ENCODE data around the gene GLI2. TPM values are rescaled to one million over a fixed set of nuclear protein-coding genes. Genes with fewer than 3 reads are reported as not detected.

The GLI2 gene
- total RNA-seq, 1 donor from 2014 or later: 16.2 TPM

DNA sequence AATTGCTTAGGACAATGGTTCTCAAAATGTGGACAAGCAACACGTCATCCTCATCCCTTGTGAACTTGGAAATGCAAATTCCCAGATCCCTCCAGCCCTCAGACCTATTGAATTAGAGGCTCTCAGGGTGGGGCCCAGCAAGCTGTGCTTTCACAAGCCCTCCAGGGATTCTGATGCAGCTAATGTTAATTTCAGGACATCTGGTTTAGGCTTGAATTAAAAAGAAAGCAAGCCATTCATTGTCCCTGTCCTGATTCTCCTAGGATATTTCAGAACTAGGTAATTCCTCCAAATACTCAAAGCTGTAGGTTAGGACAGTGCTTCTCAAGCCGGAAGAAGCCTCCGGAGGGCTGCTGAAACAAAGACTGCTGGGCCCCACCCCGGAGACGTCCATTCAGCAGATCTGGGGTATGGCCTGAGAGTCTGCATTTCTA is 26.0 kb upstream of the GLI2 start:
- H3K27me3 ChIP-seq: no peaks in the 10 kb centered on the region
- no peak for DNase-seq (ENCODE audit: extremely low spot score in 2 of 2)
- intact Hi-C loops (cut with DNase I): no loop called here

DNA sequence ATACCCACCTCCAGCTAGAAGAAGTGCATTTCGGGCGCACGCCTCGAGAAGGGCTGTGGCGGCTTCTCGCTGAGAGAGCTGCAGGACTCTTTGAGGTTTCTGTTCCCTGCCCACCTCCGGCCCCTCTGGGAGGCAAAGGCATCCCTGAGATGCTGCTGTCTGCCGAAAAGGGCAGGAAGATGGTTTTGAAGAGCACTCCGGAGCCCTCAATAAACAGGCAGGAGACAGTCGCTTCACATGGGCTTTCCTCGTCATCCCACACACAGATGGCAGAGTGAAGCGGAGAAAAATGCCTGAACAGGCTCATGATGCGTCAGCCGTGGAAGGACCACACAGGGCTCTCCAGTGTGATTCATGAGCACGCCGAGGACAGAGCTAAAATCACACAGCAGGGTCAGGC is 25.4 kb upstream of the GLI2 start:
- TF ChIP-seq POLR2A (IDR thresholded peaks at IDR 0.05): no peak
- TF ChIP-seq, protein P1, sequence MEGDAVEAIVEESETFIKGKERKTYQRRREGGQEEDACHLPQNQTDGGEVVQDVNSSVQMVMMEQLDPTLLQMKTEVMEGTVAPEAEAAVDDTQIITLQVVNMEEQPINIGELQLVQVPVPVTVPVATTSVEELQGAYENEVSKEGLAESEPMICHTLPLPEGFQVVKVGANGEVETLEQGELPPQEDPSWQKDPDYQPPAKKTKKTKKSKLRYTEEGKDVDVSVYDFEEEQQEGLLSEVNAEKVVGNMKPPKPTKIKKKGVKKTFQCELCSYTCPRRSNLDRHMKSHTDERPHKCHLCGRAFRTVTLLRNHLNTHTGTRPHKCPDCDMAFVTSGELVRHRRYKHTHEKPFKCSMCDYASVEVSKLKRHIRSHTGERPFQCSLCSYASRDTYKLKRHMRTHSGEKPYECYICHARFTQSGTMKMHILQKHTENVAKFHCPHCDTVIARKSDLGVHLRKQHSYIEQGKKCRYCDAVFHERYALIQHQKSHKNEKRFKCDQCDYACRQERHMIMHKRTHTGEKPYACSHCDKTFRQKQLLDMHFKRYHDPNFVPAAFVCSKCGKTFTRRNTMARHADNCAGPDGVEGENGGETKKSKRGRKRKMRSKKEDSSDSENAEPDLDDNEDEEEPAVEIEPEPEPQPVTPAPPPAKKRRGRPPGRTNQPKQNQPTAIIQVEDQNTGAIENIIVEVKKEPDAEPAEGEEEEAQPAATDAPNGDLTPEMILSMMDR (IDR thresholded peaks at IDR 0.05): no peak
- no peak for TF ChIP-seq POLR2AphosphoS5 (IDR thresholded peaks at IDR 0.05; ENCODE audit: insufficient read depth in 1 of 2, low read depth in 1 of 2)
- no peaks in the 10 kb centered on the region for H3K27me3 ChIP-seq
- no peaks in the 10 kb centered on the region for H3K9me3 ChIP-seq
- H3K27ac ChIP-seq: no peak overlapping the region
- intact Hi-C loops (cut with DNase I): no loop called here
- DNase-seq (ENCODE audit: extremely low spot score in 2 of 2): no peak
- no peaks in the 10 kb centered on the region for H3K36me3 ChIP-seq
- no peak overlapping the region for H3K4me3 ChIP-seq
- no peaks in the 10 kb centered on the region for H3K4me1 ChIP-seq

More for the DNA sequence above, 26.0 kb upstream of the GLI2 start:
- Histone ChIP-seq H3K4me1 (no peaks in the 10 kb centered on the region), H3K27ac (no peak overlapping the region), H3K9me3 (no peaks in the 10 kb centered on the region), H3K4me3 (no peak overlapping the region), H3K36me3 (no peaks in the 10 kb centered on the region)
- TF ChIP-seq POLR2A (IDR thresholded peaks at IDR 0.05) (no peak), POLR2AphosphoS5 (IDR thresholded peaks at IDR 0.05; ENCODE audit: insufficient read depth in 1 of 2, low read depth in 1 of 2) (no peak)
- TF ChIP-seq, protein P1 (IDR thresholded peaks at IDR 0.05): no peak

DNA sequence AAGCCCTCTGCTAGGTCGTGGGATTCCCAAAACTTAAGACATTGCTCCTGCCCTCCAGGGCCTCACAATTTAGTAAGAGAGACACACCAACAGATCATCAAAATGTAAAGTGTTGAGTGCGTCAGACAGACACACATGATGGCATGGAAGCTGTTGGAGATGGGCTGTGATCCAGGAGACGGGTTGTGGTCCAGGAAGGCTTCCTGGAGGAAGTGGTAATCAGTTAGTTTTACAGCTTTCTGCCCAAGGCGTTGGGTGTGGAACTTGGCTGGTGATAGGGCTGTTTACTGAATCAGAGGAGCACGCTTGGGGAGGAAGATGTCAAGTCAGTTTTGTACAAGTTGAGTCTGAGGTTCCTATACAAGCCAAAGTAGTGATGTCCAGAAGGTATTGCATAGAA is 24.0 kb upstream of the GLI2 start:
- intact Hi-C loops (cut with DNase I): no loop called here
- H3K27ac ChIP-seq: no peak overlapping the region

DNA sequence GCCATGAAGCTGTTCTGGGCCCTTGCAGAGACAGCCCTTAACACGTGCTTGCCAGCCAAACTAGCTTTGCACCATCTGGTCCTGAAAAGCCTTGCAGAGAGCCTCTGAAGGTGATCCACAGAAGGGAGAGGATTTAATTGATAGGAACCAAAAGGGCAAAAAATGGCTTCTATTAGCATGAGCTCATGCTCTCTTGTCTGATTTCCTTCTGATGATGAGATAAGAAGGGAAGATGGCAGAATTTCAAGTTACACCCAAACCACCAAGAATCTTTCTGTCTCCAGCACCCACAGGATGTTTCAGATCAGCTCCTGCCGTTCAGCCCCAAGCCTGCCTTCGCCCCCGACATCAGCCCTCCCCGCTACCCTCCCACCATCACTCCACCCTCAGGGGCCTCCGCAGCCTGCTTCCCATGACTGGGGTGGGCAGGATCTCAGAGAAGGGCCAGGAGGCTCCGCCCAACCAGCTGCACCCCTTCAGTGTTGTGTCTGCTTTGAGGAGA is 23.4 kb upstream of the GLI2 start:
- Histone ChIP-seq H3K27me3 (no peaks in the 10 kb centered on the region), H3K36me3 (no peaks in the 10 kb centered on the region), H3K4me1 (no peaks in the 10 kb centered on the region), H3K4me3 (no peak overlapping the region), H3K9me3 (no peaks in the 10 kb centered on the region), H3K27ac (no peak overlapping the region)
- TF ChIP-seq, protein P1 (IDR thresholded peaks at IDR 0.05): no peak
- no peak for TF ChIP-seq POLR2AphosphoS5 (IDR thresholded peaks at IDR 0.05; ENCODE audit: insufficient read depth in 1 of 2, low read depth in 1 of 2)
- no peak for TF ChIP-seq POLR2A (IDR thresholded peaks at IDR 0.05)
- intact Hi-C loops (cut with DNase I): no loop called here
- DNase-seq (ENCODE audit: extremely low spot score in 2 of 2): no peak

More for the DNA sequence above, 24.0 kb upstream of the GLI2 start:
- Histone ChIP-seq H3K4me1 (no peaks in the 10 kb centered on the region), H3K36me3 (no peaks in the 10 kb centered on the region), H3K9me3 (no peaks in the 10 kb centered on the region), H3K4me3 (no peak overlapping the region), H3K27me3 (no peaks in the 10 kb centered on the region)
- TF ChIP-seq, protein P1 (IDR thresholded peaks at IDR 0.05): no peak
- TF ChIP-seq POLR2AphosphoS5 (IDR thresholded peaks at IDR 0.05; ENCODE audit: insufficient read depth in 1 of 2, low read depth in 1 of 2) (no peak), POLR2A (IDR thresholded peaks at IDR 0.05) (no peak)
- no peak for DNase-seq (ENCODE audit: extremely low spot score in 2 of 2)

DNA sequence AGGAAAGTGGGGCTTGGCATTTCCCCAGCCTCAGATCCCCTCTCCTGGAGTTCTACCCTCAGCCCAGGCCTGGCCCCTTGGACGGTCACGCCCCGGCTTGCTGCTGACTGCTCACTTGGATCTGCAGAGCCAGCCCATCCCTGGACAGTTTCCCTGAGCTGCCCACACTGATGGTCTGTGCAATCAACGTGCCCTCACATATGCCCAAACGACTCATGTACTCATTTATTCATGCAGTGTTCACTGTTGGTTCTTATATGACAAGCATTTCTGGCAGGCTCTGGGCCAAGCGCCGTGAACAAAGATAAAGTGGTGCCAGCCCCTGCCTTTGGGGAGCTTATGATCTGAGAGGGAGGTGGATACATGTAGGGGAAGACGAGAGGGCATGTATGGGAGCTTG is 20.3 kb upstream of the GLI2 start:
- H3K4me3 ChIP-seq: no peak overlapping the region
- no peak for DNase-seq (ENCODE audit: extremely low spot score in 2 of 2)
- no peaks in the 10 kb centered on the region for H3K36me3 ChIP-seq

More for the DNA sequence above, 20.3 kb upstream of the GLI2 start:
- Histone ChIP-seq H3K9me3 (no peaks in the 10 kb centered on the region), H3K4me1 (no peaks in the 10 kb centered on the region), H3K27ac (no peak overlapping the region), H3K27me3 (no peaks in the 10 kb centered on the region)
- intact Hi-C loops (cut with DNase I): no loop called here
- no peak for TF ChIP-seq POLR2A (IDR thresholded peaks at IDR 0.05)
- no peak for TF ChIP-seq POLR2AphosphoS5 (IDR thresholded peaks at IDR 0.05; ENCODE audit: insufficient read depth in 1 of 2, low read depth in 1 of 2)
- TF ChIP-seq, protein P1 (IDR thresholded peaks at IDR 0.05): no peak

Data from vagina (tissue), 2 donors.